SK-N-MC (cell line): ENCODE data around the gene SLC4A2.

Experiments
- DNase-seq: peaks from one replicate; pipeline ENCODE4 v3.0.0-alpha.2; 2011; ENCODE audit warnings: low read depth, low spot score
- H3K27ac ChIP-seq: fragments of 200-600 bp; sonication (generic); 2 replicates; pipeline ENCODE4 v1.5.1; 2016; ENCODE audit warnings: mixed run types
- H3K36me3 ChIP-seq: fragments of 200-600 bp; sonication (generic); 2 replicates; pipeline ENCODE4 v1.6.1; 2017; ENCODE audit warnings: antibody characterized with exemption, low read length, mixed read lengths; ENCODE audit not compliant: insufficient read depth
- H3K4me3 ChIP-seq: fragments of 200-600 bp; sonication (generic); 2 replicates; pipeline ENCODE4 v1.5.1; 2016
- H3K9ac ChIP-seq: fragments of 200-600 bp; sonication (generic); 2 replicates; pipeline ENCODE4 v1.8.0; 2017; ENCODE audit warnings: mixed run types, mixed read lengths; ENCODE audit not compliant: insufficient read length
- H3K9me3 ChIP-seq: fragments of 200-600 bp; sonication (generic); 2 replicates; pipeline ENCODE4 v1.6.1; 2017; ENCODE audit warnings: low read depth, mild to moderate bottlenecking, antibody characterized with exemption, low read length, moderate library complexity, mixed read lengths
- EZH2 ChIP-seq: fragments of 200-600 bp; sonication (generic); IDR thresholded peaks from one replicate; pipeline ENCODE4 v1.6.1; 2017; ENCODE audit warnings: antibody characterized with exemption
- FOXP2 ChIP-seq: optimal IDR thresholded peaks from 2 replicates; pipeline ENCODE3; 2011; ENCODE audit warnings: mild to moderate bottlenecking, moderate library complexity; ENCODE audit not compliant: insufficient read depth; ENCODE audit errors: extremely low read length, control extremely low read depth
- POLR2AphosphoS5 ChIP-seq: IDR thresholded peaks from 2 replicates; pipeline ENCODE4 v1.6.1; 2012; ENCODE audit warnings: mild to moderate bottlenecking, low read depth, low read length, borderline replicate concordance

Gene SLC4A2

DNA sequence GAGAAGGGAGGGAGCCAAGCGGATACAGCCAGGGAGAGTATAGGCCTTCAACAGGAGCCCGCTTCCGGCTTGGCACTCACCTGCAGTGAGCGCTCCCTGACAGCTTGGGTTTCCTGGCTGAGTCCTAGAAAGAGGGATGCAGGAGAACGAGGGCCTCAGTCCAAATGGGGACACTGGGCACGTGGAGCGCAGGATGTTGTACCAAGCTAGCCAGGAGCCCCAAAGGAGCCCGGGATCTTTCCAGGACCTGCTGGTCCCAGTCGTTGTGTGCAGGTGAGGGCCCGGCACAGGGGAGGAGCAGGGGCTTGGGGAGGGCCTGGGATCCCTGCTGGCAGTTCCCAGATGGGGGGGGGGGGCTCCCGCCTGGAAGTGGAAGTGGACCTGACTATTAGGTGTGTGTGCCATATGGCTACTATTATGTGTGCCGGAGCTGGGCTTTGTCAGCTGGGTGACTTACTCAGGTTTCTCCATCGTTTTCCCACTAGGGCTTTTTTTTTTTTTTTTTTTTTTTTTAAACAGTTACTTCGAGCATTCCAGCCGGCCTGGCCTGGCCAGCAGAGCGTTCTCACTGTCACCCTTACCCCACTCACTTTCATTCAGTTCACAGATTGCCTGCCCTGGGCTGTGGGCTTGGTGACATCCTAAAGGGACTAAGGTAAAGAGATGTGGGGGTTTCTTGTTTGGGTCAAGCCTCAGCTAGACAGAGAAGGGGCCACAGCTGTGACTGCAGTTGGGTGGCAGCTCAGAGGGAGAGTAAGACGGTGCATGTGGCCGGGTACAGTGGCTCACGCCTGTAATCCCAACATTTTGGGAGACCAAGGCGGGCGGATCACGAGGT, 30.7 kb downstream of the SLC4A2 start:
- Histone ChIP-seq H3K9me3 (no peaks in the 10 kb centered on the region), H3K36me3 (no peaks in the 10 kb centered on the region; the same call in 1 of the 2 replicates), H3K9ac (no peak overlapping the region), H3K4me3 (no peak overlapping the region), H3K27ac (no peak overlapping the region)
- no peak for DNase-seq
- TF ChIP-seq POLR2AphosphoS5, result no peak
- TF ChIP-seq EZH2, result no peak
- no peak for TF ChIP-seq FOXP2

DNA sequence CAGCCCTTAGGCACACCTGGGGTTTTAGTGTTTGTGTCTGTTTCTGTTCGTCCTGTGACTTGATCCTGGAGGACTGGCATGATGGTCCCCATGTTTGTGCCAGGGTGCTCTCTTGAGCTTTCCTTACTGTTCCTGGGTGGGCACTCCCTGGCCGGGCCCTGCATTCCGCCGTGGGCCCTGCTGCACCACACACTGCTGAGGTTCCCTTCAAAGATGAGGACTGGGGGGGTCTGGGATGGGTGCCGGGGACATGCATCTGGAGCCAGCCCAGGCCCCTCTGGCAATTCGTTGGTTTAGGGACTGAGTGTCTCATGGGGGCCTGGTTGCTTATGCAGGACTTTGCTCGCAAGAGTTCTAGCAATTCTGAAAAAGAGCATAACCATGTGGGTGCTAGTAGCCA, 31.6 kb downstream of the SLC4A2 start:
- no peak overlapping the region for H3K4me3 ChIP-seq
- DNase-seq, result no peak
- H3K9me3 ChIP-seq, result no peaks in the 10 kb centered on the region
- TF ChIP-seq POLR2AphosphoS5, result no peak
- no peak overlapping the region for H3K27ac ChIP-seq
- no peak overlapping the region for H3K9ac ChIP-seq
- H3K36me3 ChIP-seq, result no peaks in the 10 kb centered on the region; the same call in 1 of the 2 replicates

DNA sequence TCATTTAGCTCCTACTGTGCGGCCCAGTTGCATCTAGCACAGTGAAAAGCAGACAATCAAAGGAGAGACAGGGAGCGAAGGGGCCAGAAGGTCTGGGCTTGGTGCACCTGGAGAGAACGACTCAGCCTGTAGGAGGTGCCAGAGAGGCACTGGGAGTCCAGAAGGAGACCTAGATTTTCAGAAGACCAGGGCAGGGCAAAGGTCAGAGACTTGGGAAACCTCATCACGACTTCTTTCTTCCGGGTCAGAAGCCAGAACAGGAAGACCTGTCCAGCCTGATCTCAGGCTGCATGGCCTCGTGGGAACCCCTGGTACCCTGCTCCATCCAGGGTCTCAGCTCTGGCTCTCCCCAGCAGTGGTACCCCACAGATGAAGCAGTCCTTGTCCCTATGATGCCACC, 32.0 kb downstream of the SLC4A2 start:
- Histone ChIP-seq H3K36me3 (no peaks in the 10 kb centered on the region; the same call in 1 of the 2 replicates), H3K9me3 (no peaks in the 10 kb centered on the region), H3K27ac (no peak overlapping the region), H3K4me3 (no peak overlapping the region), H3K9ac (no peak overlapping the region)
- no peak for DNase-seq
- TF ChIP-seq POLR2AphosphoS5 (no peak), EZH2 (no peak), FOXP2 (no peak)

DNA sequence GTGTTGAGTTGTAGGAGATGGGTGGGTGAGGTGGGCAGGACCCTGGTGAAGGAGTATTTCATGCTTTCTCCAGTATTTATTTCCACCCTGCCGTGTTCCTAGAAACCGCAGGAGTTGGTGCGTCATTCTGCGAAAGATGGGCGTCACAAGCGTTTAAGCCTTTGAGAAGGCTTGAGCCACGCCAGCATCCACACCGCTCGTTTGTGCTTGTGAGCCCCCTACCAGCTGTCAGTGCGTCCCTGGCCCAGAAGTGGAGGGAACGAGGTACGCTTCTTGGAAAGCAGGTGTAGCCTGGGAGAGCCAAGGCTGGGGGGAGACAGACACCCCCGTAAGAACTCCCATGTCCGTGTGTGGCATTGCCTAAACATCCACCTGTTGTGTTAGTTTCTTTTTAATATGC, 32.6 kb downstream of the SLC4A2 start:
- no peaks in the 10 kb centered on the region for H3K9me3 ChIP-seq
- no peak for TF ChIP-seq POLR2AphosphoS5
- no peak for TF ChIP-seq FOXP2
- no peak for TF ChIP-seq EZH2
- H3K4me3 ChIP-seq, result no peak overlapping the region

DNA sequence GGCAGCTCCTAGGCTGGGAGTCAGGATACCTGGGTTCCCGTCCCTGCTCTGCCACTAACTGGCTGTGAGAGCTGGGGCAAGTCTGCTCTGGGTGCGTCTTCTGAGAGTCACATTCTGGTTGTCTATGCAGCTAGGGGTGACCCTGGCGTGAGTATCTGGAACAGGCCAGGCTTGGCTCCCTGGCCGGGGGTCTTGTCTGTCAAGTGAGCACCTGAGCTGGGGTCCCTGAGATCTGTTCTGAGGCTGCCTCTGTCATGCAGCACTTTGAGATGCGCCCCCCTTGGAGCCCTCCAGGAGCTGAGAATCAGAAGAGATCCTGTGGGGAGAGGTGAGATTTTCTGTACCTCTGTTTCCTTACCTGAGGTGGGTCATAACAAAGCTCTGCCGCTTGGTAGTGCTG, 34.4 kb downstream of the SLC4A2 start:
- TF ChIP-seq EZH2, result no peak
- TF ChIP-seq FOXP2, result no peak
- no peak for TF ChIP-seq POLR2AphosphoS5
- Histone ChIP-seq H3K9me3 (no peaks in the 10 kb centered on the region), H3K9ac (no peak overlapping the region), H3K27ac (no peak overlapping the region), H3K36me3 (no peaks in the 10 kb centered on the region; the same call in 1 of the 2 replicates), H3K4me3 (no peak overlapping the region)
- DNase-seq, result no peak

More for the DNA sequence above, 32.6 kb downstream of the SLC4A2 start:
- H3K27ac ChIP-seq, result no peak overlapping the region
- DNase-seq, result no peak
- no peaks in the 10 kb centered on the region; the same call in 1 of the 2 replicates for H3K36me3 ChIP-seq
- H3K9ac ChIP-seq, result no peak overlapping the region

DNA sequence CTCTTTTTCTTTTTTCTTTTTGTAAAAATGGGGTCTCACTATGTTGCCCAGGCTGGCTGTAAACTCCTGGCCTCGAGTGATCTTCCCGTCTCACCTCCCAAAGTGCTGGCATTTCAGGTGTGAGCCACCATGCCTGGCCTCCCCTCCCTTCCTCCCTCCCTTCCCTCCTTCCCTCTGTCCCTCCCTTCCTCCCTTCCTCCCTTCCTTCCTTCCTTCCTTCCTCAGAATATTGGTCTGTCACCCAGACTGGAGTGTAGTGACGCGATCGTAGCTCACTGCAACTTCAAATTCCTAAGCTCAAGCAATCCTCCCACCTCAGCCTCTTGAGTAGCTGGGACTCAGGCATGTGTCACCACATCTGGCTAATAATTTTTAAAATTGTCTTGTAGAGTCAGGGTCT, 35.3 kb downstream of the SLC4A2 start:
- Histone ChIP-seq H3K9me3 (no peaks in the 10 kb centered on the region), H3K4me3 (no peak overlapping the region), H3K36me3 (no peaks in the 10 kb centered on the region; the same call in 1 of the 2 replicates), H3K27ac (no peak overlapping the region), H3K9ac (no peak overlapping the region)
- DNase-seq, result no peak
- TF ChIP-seq POLR2AphosphoS5 (no peak), FOXP2 (no peak), EZH2 (no peak)

DNA sequence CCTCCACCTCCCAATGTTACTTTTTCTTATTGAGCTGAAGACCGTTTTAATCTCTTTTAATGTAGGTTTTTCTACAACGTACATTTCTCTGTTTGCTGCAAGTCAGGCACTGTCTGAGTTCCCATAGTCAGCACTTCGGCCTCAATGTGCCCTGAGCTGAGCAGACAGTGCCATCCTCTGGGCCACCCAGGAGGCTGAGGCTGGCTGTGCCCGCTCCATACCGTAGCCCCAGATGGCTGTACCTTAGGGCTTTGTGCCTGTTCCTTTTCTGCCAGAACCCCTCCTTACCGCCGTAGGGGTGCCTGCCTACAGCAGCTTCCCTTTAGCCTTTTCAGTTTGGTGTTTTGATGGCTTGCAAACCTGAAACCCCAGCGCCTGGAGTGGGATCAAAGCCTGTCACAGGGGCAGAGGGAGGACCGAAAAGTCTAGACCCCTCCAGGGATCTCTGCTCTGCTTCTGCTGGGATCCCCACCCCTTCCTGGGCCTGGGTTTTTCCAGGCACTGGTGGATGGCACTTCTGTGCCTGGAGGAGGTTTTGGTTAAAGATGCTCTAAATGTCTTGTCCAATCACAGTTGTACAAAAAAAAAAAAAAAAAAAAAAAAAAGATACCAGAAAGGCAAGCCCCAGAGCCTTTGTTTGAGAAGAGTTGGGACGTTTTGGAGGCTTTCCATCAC, 35.9 kb downstream of the SLC4A2 start:
- Histone ChIP-seq H3K36me3 (no peaks in the 10 kb centered on the region; the same call in 1 of the 2 replicates), H3K4me3 (no peak overlapping the region), H3K9me3 (no peaks in the 10 kb centered on the region), H3K9ac (no peak overlapping the region), H3K27ac (no peak overlapping the region)
- DNase-seq, result no peak
- TF ChIP-seq EZH2, result no peak
- no peak for TF ChIP-seq POLR2AphosphoS5
- TF ChIP-seq FOXP2, result no peak

DNA sequence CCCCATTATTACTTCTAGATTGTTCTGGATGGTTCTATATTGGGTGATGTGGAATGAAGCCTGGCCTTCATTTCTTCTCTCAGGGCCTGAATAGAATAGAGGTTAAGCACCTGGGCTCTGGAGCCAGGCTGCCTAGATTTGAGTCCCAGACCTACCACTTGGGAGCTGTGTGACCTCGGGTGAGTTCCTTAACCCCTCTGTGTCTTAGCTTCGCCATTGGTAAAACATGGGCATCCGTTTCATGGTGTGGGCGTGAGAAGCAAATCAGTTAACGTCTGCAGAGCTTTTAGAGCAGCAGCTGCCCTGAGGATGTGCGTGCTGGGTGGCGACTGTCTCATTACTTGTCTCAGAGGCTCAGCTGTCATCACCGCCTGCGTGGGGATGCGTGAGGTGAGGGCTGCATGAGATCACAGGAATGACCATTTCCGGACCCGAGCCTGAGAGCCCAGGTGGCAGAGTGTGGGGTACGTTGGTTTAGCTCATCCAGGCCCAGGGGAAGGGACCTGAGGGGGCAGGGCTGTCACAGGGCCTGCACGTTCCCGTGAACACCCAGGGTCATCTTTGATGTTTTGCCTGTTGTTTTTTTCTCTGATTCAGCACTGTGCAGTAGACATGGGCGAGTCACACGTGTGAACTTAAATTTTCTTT, 36.6 kb downstream of the SLC4A2 start:
- DNase-seq, result no peak
- H3K27ac ChIP-seq, result no peak overlapping the region
- no peaks in the 10 kb centered on the region; the same call in 1 of the 2 replicates for H3K36me3 ChIP-seq
- H3K9me3 ChIP-seq, result no peaks in the 10 kb centered on the region
- TF ChIP-seq POLR2AphosphoS5 (no peak), EZH2 (no peak), FOXP2 (no peak)
- H3K4me3 ChIP-seq, result no peak overlapping the region
- no peak overlapping the region for H3K9ac ChIP-seq
